Hepatic stellate cell (primary cell): Measurements from ENCODE around the gene DHX34.
"Not testable (repeated sequence)": the region's sequence is repeated elsewhere in the genome, so short reads cannot be mapped to it uniquely, and the experiment has no call there.

Source experiments
- DNase-seq: peaks from one replicate; pipeline ENCODE4 v3.0.0; 2011; ENCODE audit warnings: low spot score

Gene DHX34

DNA sequence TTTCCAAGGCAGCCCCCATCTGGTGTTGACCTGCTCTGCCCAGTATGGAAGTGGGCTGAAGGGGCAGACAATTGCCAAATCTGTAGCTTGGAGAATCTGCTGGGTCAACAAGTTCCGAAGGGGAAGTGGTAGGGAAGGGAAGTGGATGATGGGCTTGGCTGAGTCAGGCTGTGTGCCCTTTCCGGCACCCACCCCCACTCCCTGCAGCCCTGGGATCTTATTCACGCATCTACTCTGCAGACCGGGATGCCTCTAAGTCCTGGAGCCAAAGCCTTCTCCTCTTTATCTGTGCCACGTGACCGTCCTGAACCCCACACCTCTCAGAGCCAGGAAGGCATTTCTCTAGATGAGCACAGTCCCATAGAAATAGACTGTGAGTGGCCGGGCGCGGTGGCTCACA lies 24.6 kb upstream of the DHX34 start:
- no peak for DNase-seq

DNA sequence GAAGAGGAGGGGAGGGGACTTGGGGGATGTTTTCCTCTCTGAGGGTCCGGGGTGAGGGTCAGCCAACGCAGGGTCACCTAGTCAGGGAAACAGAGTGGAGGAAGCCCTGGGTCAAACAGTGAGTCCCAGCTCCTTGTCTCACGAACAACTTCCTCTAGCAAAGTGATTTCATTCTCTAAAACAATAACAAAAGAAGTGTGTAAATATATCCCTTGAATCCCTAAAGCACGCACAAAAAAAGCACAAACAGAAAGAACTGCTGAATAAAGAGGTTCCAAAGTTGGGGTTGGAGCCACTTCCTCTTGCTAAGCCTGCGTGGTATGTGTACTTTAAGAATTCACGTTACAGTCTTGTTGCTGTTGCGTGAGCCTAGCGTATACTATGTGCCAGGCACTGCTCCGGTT lies 18.6 kb upstream of the DHX34 start:
- DNase-seq: peak; percentile 63

DNA sequence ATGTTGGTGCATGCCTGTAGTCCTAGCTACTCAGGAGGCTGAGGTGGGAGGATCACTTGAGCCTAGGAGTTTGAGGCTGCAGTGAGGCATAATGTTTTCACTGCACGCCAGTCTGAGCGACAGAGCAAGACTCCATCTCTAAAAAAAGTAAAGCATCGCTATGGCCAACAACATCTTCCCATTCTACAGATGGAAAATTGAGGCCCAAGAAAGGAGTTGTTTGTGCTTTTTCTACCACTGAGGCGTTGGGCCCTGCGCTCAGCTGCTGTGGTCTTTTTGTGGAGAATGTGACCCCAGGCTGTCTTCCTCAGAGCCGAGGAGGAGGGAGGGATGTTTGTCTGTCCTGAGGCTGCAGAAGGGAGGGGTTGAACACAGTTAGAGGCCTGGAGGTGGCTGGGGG lies 17.6 kb upstream of the DHX34 start:
- DNase-seq: no peak

DNA sequence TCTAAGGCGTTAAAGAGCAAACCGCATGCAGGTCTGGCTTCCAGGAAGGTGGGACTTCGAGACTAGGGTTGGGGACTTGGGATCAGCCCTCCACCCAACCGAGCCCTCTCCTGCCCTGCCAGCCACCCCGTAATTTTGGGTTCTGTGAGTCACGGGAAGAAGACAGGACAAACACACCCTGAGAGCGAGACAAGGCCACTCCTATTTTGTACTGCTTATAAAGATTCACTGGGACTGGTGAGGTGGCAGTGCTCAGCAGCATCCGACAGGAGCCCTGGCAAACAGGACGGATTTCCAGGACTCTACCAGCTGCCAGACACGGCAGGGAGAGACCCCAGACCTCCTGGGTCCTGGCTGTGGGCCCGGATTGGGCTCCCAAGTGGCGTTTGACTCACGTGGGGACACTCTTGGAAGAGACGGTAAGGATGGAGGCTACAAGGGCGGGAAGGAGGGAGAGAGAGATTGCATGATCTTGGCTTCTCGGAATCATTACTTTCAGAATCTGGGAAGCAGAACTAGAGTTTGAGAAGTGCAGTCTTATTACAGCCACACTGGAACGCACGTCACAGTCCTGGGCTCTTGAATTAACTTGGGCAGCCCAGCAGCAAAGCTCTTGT lies 17.1 kb upstream of the DHX34 start, which contains the start of gene C5AR2:
Gene C5AR2 (plus strand): TSS at position 245 of the 617 bp plus-strand sequence. CDS start 8,625 bp downstream, outside the sequence.
- DNase-seq: peak; percentile 46

GRCh38 chr19:47336765-47337718 lies 12.1 kb upstream of the DHX34 start:
- DNase-seq: not testable (repeated sequence)

- DNase-seq: no peak
Measured at GRCh38 chr19:47339196-47339880, 9.8 kb upstream of the DHX34 start.

- no peak for DNase-seq
Measured at GRCh38 chr19:47340477-47341208, 8.5 kb upstream of the DHX34 start.

DNA sequence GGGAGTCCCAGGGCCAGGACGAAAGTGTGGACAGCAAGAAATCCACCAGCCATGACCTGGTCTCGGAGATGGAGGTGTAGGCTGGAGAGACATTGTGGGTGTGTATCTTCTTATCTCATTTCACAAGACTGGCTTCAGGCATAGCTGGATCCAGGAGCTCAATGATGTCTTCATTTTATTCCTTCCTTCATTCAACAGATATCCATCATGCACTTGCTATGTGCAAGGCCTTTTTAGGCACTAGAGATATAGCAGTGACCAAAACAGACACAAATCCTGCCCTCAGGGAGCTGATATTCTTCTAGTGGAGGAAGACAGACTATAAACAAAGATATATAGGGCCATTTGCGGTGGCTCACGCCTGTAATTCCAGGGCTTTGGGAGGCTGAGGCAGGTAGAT lies 7.4 kb upstream of the DHX34 start:
- no peak for DNase-seq

GRCh38 chr19:47343194-47343802 lies 5.8 kb upstream of the DHX34 start:
- no peak for DNase-seq

GRCh38 chr19:47344425-47344824 lies 4.7 kb upstream of the DHX34 start:
- DNase-seq: no peak

DNA sequence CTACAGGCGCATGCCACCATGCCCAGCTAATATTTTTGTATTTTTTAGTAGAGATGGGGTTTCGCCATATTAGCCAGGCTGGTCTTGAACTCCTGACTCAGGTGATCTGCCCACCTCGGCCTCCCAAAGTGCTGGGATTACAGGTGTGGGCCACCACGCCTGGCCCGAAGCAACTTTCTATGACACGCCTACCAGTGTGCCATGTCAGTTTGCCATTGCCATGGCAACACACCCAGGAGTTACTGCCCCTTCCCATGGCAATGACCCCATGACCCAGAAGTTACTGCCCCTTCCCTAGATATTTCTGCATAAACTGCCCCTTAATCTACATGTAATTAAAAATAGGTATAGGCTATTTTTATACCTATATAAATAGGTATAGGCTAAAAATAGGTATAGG lies 3.1 kb upstream of the DHX34 start:
- DNase-seq: not testable (repeated sequence)

GRCh38 chr19:47350630-47351029 lies 1.5 kb downstream of the DHX34 start:
- DNase-seq: no peak

DNA sequence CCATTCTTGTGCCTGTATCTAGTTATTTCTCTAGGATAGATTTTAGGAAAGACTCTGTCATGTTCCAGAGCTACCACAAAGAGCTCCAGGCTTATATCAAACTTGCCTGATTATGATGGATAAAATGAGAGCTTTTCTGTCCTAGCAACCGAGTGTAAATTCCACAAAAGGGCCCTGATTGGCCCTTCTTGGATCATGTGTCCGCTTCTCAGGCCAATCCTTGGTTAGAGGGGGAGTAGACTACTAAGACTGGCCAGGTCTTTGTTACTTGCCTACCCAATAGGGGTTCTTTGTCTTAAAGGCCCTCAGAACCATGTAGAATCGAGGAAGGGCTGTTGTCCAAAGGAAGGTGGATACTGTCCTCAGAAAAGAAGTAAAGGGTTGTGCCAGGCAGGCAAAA lies 2.4 kb downstream of the DHX34 start:
- DNase-seq: peak; percentile 56

DNA sequence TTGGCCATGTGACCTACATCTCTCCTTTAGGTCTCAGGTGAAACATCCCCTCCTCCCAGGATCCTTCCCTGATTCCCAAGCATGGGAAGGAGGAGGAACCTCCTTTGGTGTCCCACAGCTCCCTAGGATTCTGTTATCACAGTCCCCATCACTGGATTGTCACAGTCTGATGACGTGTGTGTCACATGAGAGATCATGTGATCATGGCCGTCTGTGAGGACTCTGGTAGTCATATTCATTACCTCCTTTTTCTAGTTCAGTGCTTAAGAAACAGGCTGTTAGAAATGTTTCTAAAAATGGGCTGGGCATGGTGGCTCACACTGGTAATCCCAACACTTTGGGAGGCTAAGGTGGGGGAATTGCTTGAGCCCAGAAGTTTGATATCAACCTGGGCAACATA lies 3.0 kb downstream of the DHX34 start:
- DNase-seq: no peak

- no peak for DNase-seq
Measured at GRCh38 chr19:47353307-47353712, 4.2 kb downstream of the DHX34 start.

DNA sequence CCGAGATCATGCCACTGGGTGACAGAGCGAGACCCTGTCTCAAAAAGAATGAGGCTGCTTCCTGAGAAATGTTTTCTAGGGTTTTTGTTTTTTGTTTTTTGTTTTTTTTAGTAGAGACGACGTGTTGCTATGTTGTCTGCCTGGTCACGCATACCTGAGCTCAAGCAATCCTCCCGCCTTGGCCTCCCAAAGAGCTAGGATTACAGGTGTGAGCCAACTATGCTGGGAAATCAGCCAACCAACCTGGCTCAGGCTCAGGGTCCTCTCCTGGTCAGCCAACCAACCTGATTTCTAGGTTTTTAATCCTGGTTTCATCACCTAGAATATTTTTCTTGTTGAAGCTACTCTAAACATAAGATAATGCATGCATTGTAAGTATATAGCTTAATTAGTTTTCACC lies 7.8 kb downstream of the DHX34 start:
- no peak for DNase-seq

GRCh38 chr19:47357788-47358680 lies 8.9 kb downstream of the DHX34 start:
- DNase-seq: no peak

DNA sequence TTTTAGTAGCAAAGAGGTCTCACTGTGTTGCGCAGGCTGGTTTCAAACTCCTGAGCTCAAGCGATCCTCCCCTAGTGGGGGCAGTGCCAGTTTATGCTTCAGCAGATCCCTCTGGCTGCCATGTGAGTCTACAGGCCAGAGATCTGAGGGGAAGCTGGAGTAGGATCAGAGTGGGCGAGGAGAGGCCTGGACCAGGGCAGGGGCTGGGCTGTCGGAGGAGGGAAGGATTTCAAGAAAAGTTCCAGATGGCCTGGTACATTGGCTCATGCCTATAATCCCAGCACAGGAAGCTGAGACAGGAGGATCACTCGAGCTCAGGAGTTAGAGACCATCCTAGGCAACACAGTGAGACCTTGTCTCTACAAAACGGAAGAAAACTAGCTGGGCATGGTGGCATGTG lies 9.8 kb downstream of the DHX34 start:
- DNase-seq: no peak

DNA sequence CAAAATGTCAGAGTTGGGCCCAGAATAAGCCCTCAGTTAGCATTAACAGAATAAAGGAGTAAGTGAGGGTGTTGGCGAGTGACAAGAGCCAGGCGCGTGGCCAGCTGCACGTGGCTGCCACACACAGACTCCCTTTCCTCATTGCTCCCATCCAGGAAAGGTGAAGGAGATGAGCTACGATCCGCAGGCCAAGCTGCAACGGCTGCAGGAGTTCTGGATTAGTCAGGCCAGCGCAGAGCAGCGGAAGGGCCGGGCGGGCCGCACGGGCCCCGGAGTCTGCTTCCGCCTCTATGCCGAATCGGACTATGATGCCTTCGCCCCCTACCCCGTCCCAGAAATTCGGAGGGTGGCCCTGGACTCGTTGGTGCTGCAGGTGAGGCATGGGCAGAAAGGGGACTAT lies 13.2 kb downstream of the DHX34 start:
- DNase-seq: no peak

GRCh38 chr19:47363758-47364531 lies 14.8 kb downstream of the DHX34 start:
- DNase-seq: no peak
